ENCODE measurements around the gene MYO10.

- no peak for TF ChIP-seq CTCF (IDR thresholded peaks at IDR 0.05)
- TF ChIP-seq POLR2A (IDR thresholded peaks at IDR 0.05), result no peak
Observed at GRCh38 chr5:16881251-16881650, 54.8 kb downstream of the MYO10 start.
